ENCODE measurements around the gene VPS26B. TPM values are rescaled to one million over a fixed set of nuclear protein-coding genes. Genes with fewer than 3 reads are reported as not detected.

Gene VPS26B
- total RNA-seq, 2 donors from 2014 or later, result 49.9 to 51.1 TPM

DNA sequence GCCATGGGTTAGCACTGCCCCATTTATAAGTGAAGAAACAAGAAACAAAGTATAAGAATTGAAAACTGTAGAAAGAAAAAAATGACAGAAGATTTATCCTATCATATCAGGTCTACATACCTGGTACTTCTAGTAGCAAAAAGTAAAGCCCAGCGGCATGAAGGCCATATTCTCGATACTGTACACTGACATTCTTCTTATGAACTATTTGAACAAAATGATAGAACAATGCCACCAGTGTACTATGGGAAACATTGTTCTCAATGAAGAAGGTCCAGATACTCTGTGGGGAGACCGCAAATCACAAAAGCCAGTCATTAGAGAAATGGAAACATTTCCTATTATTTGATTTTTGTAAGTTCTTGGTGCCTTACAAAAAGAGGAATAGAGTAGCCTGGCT, 7.7 kb upstream of the VPS26B start:
- H3K9me3 ChIP-seq (ENCODE audit: control insufficient read depth, low read length, poor library complexity, severe bottlenecking), result no peaks in the 10 kb centered on the region
- H3K4me3 Mint-ChIP-seq, result no peak overlapping the region
- peak overlapping the region; percentile 51 for H3K27ac Mint-ChIP-seq
- DNase-seq (no peak), ATAC-seq (no peak)
- peaks cover 15% of the 10 kb centered on the region for H3K36me3 Mint-ChIP-seq (ENCODE audit: low read depth)
- H3K4me1 Mint-ChIP-seq, result peaks cover 28% of the 10 kb centered on the region
- no peaks in the 10 kb centered on the region for H3K27me3 Mint-ChIP-seq

DNA sequence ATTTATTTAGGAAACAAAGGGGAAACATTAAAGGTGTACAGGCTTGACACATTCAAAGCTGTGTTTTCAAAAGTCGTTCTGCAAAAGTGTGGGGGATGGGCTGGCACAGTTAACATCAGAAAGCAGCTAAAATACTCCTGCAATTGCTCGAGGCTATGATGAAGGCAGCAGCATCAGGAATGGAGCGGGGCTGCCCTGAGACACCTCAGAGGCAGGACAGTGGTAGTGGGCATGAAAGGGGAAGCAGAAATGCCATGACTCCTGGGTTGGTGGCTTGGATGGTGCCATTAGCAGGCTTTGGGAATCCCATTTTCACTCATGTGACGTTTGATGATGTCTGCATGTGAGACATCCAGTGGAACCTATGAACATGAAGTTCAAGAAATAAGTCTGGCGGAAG, 1.4 kb upstream of the VPS26B start:
- Mint-ChIP-seq H3K27me3 (no peaks in the 10 kb centered on the region), H3K36me3 (ENCODE audit: low read depth) (peaks cover 12% of the 10 kb centered on the region), H3K27ac (peak overlapping the region; percentile 98), H3K4me1 (peaks cover 53% of the 10 kb centered on the region), H3K4me3 (peak overlapping the region; percentile 95)
- H3K9me3 ChIP-seq (ENCODE audit: control insufficient read depth, low read length, poor library complexity, severe bottlenecking), result no peaks in the 10 kb centered on the region
- no peak for ATAC-seq
- DNase-seq, result no peak

DNA sequence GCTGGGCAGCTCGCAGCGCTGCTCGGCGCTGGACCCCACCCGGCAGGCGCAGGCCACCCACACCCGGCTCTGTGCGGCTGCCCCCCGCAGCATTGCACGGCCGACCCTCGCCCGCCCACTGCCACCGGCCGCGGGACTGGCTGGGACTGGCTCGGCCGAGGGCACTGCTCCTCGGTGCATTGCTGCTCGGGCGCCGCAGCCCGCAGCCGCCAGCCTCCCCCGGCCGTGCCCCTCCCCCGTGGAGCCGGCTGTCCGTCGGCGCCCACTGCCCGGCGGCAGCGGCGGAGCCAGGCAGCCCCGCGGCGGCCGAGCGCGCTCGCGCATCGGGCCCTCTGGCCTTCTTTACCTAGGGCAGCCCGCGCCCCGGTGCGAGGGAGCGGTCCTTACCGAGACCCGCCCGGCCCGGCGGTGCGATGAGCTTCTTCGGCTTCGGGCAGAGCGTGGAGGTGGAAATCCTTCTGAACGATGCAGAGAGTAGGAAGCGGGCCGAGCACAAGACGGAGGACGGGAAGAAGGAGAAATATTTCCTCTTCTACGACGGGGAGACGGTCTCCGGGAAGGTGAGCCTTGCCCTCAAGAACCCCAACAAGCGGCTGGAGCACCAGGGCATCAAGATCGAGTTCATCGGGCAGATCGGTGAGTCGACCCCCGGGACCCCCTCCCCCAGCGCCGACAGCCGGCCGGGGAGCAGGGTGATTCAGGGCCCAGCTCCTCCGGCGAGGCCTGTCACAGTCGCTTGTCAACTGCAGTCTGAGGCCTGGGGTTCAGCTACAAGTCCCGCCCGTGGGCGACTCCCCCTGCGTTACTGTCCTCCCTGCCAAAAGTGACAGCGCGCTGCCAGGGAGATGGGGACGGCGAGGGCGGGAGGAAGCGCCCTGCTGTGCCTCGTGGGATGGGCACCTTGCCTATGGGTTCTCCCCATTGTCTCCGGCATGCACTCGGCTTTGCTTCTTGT, 516 bp downstream of the VPS26B start:
- Mint-ChIP-seq H3K27ac (peak overlapping the region; percentile 98), H3K4me1 (peaks cover 59% of the 10 kb centered on the region), H3K27me3 (no peaks in the 10 kb centered on the region), H3K4me3 (peak overlapping the region; percentile 98), H3K36me3 (ENCODE audit: low read depth) (peaks cover 2% of the 10 kb centered on the region)
- ATAC-seq (peak; percentile 10), DNase-seq (peak; percentile 18 to 36 (median 24))
- no peaks in the 10 kb centered on the region for H3K9me3 ChIP-seq (ENCODE audit: control insufficient read depth, low read length, poor library complexity, severe bottlenecking)

DNA sequence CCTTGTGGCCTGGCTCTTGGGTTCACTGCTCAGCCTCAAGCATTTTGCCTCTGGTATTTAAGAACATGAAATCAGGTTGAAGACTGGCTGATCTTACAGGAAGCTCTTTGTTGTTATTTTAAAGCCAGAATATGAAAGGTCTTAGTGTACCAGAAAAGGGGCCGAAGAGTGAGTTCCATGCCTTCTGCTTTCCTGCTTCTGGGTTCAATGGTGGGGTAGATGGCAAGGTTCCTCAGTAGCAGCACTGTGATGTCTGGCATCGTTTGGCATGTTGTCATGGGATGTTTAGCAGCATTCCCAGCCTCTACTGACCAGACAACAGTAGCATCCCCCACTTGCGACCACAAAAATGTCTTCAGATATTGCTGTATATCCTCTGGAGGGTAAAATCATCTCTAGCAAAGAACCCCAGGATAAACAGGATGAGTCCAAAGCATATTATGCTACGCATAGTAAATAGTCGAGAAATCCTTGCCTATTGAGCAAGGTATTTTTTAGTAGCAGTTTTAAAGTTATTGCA, 2.4 kb downstream of the VPS26B start:
- H3K9me3 ChIP-seq (ENCODE audit: control insufficient read depth, low read length, poor library complexity, severe bottlenecking), result no peaks in the 10 kb centered on the region
- Mint-ChIP-seq H3K27ac (peak overlapping the region; percentile 16), H3K4me1 (peaks cover 69% of the 10 kb centered on the region), H3K36me3 (ENCODE audit: low read depth) (no peaks in the 10 kb centered on the region), H3K4me3 (peak overlapping the region; percentile 98), H3K27me3 (no peaks in the 10 kb centered on the region)
- ATAC-seq, result no peak
- no peak for DNase-seq

DNA sequence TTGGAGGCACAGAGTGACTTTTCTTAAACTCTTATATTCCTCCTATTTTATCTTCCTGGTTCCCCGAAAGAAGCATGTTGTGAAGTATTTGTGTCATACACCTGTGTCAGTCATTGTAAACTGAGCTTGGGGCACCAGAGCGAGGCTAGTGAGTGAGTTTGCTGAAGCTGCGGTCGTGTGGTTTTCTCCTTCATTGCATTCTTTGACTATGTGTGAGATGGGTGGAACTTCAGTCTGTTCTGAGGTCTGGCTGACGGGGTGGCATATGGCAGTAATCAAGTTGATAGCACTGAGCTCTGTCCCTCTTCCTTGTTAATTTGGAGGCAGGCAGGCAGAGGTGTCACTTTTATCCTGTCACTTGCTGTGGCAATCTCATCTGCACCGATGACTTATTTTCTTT, 4.2 kb downstream of the VPS26B start:
- no peak overlapping the region for H3K4me3 Mint-ChIP-seq
- no peaks in the 10 kb centered on the region for H3K36me3 Mint-ChIP-seq (ENCODE audit: low read depth)
- H3K27me3 Mint-ChIP-seq, result no peaks in the 10 kb centered on the region
- ATAC-seq (no peak), DNase-seq (no peak)
- no peak overlapping the region for H3K27ac Mint-ChIP-seq
- H3K9me3 ChIP-seq (ENCODE audit: control insufficient read depth, low read length, poor library complexity, severe bottlenecking), result no peaks in the 10 kb centered on the region
- peaks cover 61% of the 10 kb centered on the region for H3K4me1 Mint-ChIP-seq

DNA sequence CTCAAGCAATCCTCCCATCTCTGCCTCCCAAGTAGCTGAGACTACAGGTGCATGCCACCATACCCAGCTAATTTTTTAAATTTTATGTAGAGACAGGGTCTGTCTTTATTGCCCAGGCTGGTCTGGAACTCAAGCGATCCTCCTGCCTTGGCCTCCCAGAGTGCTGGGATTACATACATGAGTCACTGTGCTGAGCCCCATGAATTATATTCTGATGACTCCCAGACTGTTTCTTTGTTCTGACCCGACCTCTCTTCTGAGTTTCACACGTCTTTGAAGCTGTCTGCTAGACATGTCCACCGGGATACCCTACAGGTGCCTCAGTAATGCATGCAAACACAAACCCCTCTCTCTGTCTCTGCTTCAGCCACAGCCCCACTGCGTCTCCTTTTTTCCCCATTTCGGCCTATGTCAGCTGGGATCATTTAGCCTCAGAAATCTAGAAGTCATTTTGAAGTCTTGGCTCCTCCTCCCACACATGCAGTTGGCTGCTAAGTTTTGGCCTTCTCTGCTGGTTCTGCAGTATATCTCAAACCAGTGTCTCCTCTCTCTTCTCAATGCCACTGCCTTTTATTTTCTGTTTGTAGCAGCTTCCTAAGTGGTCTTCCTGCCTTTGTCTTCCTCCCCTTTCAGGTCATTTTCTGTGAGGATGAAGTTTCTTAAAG, 4.8 kb downstream of the VPS26B start:
- ATAC-seq, result no peak
- H3K27ac Mint-ChIP-seq, result peak overlapping the region; percentile 49
- no peak for DNase-seq
- peak overlapping the region; percentile 21 for H3K4me3 Mint-ChIP-seq
- no peaks in the 10 kb centered on the region for H3K9me3 ChIP-seq (ENCODE audit: control insufficient read depth, low read length, poor library complexity, severe bottlenecking)
- H3K4me1 Mint-ChIP-seq, result peaks cover 61% of the 10 kb centered on the region
- no peaks in the 10 kb centered on the region for H3K27me3 Mint-ChIP-seq
- no peaks in the 10 kb centered on the region for H3K36me3 Mint-ChIP-seq (ENCODE audit: low read depth)

DNA sequence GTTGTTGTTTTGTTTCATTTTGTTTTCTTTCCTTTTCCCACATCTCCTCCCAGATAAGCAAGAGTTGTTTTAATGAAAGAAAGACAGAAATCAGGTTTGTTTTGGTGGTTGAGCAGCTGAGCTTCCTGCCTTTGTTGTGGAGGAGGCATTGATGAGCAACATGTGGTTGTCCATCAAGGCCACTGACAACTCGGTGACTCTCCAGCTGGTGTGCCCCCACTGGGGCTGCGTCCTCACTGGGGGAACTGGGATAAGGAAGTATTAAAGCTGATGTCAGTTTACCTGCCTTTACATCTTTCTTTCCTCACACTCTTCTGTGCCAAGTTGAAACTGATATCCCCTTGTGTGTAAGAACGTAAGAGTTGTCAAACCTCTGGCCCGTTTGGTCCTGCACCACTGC, 5.9 kb downstream of the VPS26B start:
- Mint-ChIP-seq H3K36me3 (ENCODE audit: low read depth) (no peaks in the 10 kb centered on the region), H3K4me1 (peaks cover 62% of the 10 kb centered on the region), H3K4me3 (peak overlapping the region; percentile 21), H3K27me3 (no peaks in the 10 kb centered on the region), H3K27ac (peak overlapping the region; percentile 49)
- no peaks in the 10 kb centered on the region for H3K9me3 ChIP-seq (ENCODE audit: control insufficient read depth, low read length, poor library complexity, severe bottlenecking)
- DNase-seq, result no peak
- ATAC-seq, result no peak

DNA sequence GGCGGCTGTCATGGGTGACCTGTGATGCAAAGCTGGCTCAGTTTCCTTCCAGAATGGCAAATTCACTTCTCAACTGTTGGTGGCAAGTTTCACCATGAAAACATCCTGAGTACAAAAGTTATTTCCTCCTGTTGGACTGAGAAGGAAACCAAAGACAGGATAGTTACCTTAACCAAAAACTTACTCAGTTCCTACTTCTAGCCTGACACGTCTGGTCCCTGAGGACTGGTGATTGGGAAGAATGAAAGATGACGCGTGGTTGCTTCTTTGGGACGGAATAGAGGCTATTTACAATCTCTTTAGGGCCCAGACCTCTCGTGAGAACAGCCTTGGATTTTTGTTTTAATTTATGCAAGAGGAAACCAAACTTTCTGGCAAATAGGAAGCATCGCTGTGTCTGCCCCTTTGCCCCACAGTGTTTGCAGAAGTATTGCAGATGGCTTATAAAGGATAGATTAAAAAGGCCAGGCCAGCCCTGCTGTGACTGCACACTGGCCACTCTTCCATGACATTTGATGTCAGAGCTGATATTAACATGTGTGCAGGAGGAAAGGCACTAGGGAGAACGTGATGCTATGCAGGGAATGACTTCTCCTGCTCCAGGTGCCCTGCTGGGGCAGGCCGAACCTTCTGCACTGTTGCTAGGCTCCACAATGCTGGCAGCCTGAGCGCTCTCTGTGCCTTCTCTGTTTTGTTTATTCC, 7.6 kb downstream of the VPS26B start:
- no peak for DNase-seq
- Mint-ChIP-seq H3K27me3 (no peaks in the 10 kb centered on the region), H3K4me1 (peaks cover 47% of the 10 kb centered on the region), H3K27ac (peak overlapping the region; percentile 74), H3K4me3 (no peak overlapping the region), H3K36me3 (ENCODE audit: low read depth) (peaks cover 6% of the 10 kb centered on the region)
- ATAC-seq, result no peak
- no peaks in the 10 kb centered on the region for H3K9me3 ChIP-seq (ENCODE audit: control insufficient read depth, low read length, poor library complexity, severe bottlenecking)

DNA sequence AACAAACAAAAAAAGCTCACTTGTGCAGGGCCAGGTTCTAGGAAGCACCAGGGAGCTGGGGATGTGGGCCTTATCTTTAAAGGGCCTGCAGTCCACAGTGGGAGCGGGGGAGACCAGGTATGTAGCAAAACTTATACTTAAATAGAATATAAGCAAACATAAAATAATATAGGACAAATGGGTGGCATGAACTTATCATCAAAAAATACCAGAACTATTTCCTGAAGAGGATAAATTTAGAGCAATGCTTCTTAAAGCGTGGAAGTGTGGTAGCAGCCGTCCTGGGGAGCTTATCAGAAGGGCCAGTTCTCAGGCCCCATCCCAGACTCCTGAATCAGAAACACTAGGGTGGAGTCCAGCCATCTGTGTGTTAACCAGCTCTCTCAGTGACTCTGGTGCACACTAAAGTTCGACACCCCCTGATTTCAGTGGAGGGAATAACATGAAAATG, 9.3 kb downstream of the VPS26B start:
- peaks cover 11% of the 10 kb centered on the region for H3K36me3 Mint-ChIP-seq (ENCODE audit: low read depth)
- no peak for ATAC-seq
- H3K4me3 Mint-ChIP-seq, result no peak overlapping the region
- peak overlapping the region; percentile 49 for H3K27ac Mint-ChIP-seq
- peaks cover 35% of the 10 kb centered on the region for H3K4me1 Mint-ChIP-seq
- no peaks in the 10 kb centered on the region for H3K27me3 Mint-ChIP-seq
- no peak for DNase-seq
- no peaks in the 10 kb centered on the region for H3K9me3 ChIP-seq (ENCODE audit: control insufficient read depth, low read length, poor library complexity, severe bottlenecking)

DNA sequence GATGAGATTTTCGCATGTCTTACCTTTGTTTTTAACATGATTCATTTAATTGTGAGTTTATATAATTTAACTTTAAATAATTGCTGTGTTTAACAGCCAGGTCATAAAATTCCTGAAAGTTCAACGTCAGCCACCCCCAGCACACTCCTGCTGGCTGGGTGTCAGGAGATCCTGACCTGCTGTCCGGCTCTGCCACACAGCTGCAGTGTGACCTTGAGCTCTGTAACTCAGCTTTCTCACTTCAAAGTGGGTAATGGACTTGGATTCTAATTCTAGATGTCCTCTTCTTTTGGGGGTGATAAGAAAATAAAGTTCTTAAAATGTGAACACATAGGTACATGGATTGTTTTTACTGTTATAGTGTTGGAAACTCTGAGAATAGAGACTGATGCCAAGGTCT, 10.9 kb downstream of the VPS26B start:
- Mint-ChIP-seq H3K4me3 (no peak overlapping the region), H3K27ac (no peak overlapping the region), H3K27me3 (no peaks in the 10 kb centered on the region), H3K4me1 (peaks cover 22% of the 10 kb centered on the region), H3K36me3 (ENCODE audit: low read depth) (peaks cover 12% of the 10 kb centered on the region)
- no peak for DNase-seq
- no peak for ATAC-seq
- no peaks in the 10 kb centered on the region for H3K9me3 ChIP-seq (ENCODE audit: control insufficient read depth, low read length, poor library complexity, severe bottlenecking)

DNA sequence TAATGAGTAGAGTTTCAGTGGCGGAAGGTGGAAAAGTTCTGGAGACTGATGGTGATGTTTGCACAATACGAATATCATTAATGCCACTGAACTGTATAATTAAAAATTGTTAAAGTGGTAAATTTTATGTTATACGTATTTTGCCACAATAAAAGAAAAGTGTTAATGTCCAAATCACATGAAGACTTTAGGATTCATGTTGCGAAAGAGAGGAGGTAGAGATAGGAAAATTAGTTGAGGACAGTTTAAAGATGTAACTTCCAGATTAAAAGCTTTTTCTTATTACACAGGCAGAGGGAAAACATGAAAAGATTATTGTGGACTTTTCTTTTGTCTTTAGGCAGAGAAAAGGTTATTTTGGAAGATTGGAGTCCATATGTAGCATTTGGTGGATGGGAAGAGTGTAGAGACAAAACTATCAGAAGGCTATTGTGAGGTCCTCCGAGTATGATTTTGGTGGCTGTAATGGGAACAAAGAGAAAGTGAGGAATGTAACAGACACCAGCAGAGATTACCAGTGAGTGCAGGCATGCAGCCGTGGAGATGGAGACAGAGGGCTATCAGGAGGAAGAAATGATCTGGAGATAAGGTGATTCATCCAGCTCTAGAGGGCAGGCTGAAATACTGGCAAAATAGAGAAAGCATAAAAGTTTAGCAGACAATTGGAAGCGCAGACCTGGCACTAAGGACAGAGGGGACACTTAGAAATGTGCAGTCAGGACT, 12.5 kb downstream of the VPS26B start:
- no peaks in the 10 kb centered on the region for H3K9me3 ChIP-seq (ENCODE audit: control insufficient read depth, low read length, poor library complexity, severe bottlenecking)
- peak overlapping the region; percentile 82 for H3K27ac Mint-ChIP-seq
- ATAC-seq (no peak), DNase-seq (no peak)
- no peaks in the 10 kb centered on the region for H3K27me3 Mint-ChIP-seq
- H3K4me1 Mint-ChIP-seq, result peaks cover 16% of the 10 kb centered on the region
- H3K36me3 Mint-ChIP-seq (ENCODE audit: low read depth), result peaks cover 12% of the 10 kb centered on the region
- H3K4me3 Mint-ChIP-seq, result no peak overlapping the region

DNA sequence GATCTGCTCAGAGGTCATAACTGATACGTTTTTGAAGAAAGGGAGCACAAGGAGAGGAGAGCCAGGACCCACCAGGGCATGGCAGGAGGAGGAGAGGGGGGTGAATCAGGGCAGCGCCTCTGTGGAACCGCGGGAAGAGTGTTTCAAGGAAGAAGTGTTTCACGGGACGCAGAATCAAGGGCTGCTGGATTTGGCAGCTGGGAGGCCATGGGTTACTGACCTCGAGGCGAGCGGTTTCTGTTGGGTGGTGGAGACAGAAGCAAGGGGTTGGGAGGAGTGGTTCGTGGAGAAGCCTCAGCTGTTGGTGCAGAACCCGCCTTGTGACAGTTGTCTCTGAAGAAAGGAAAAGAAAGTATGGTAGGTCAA, 13.1 kb downstream of the VPS26B start:
- ATAC-seq (no peak), DNase-seq (no peak)
- H3K4me1 Mint-ChIP-seq, result peaks cover 15% of the 10 kb centered on the region
- H3K4me3 Mint-ChIP-seq, result no peak overlapping the region
- H3K27ac Mint-ChIP-seq, result peak overlapping the region; percentile 82
- H3K9me3 ChIP-seq (ENCODE audit: control insufficient read depth, low read length, poor library complexity, severe bottlenecking), result no peaks in the 10 kb centered on the region
- H3K27me3 Mint-ChIP-seq, result no peaks in the 10 kb centered on the region
- H3K36me3 Mint-ChIP-seq (ENCODE audit: low read depth), result peaks cover 12% of the 10 kb centered on the region

Measured in T-helper 17 cell (primary cell).